H9 (cell line): ENCODE data around the gene DHX40. TPM values are rescaled to one million over a fixed set of nuclear protein-coding genes. Genes with fewer than 3 reads are reported as not detected.

Experiments used
- DNase-seq: peaks from one replicate; pipeline ENCODE4 v3.0.0-alpha.2; 2017
- H2AFZ ChIP-seq: one replicate; pipeline ENCODE4 v1.6.1; 2013; ENCODE audit warnings: mild to moderate bottlenecking, low read length, control low read depth, moderate library complexity
- H2AK5ac ChIP-seq: 2 replicates; pipeline ENCODE4 v1.6.1; 2013; ENCODE audit warnings: low read length, control low read depth, mixed read lengths; ENCODE audit not compliant: insufficient read length
- H2BK120ac ChIP-seq: one replicate; pipeline ENCODE4 v1.6.1; 2013; ENCODE audit warnings: low read depth, mild to moderate bottlenecking, low read length, control low read depth, inconsistent platforms; ENCODE audit not compliant: poor library complexity, severe bottlenecking
- H2BK12ac ChIP-seq: 2 replicates; pipeline ENCODE4 v1.6.1; 2013; ENCODE audit warnings: low read length, control low read depth, mixed read lengths, low read depth; ENCODE audit not compliant: insufficient read length
- H2BK15ac ChIP-seq: 2 replicates; pipeline ENCODE4 v1.6.1; 2013; ENCODE audit warnings: low read depth, low read length, control low read depth
- H2BK20ac ChIP-seq: one replicate; pipeline ENCODE4 v1.6.1; 2013; ENCODE audit warnings: low read depth, mild to moderate bottlenecking, low read length, control low read depth, inconsistent platforms; ENCODE audit not compliant: poor library complexity, severe bottlenecking
- H2BK5ac ChIP-seq: 2 replicates; pipeline ENCODE4 v1.6.1; 2013; ENCODE audit warnings: low read length, control low read depth, mixed read lengths; ENCODE audit not compliant: insufficient read length
- H3K14ac ChIP-seq: 2 replicates; pipeline ENCODE4 v1.6.1; 2013; ENCODE audit warnings: low read length, control low read depth; ENCODE audit not compliant: insufficient read depth
- H3K18ac ChIP-seq: 2 replicates; pipeline ENCODE4 v1.6.1; 2013; ENCODE audit warnings: low read depth, mild to moderate bottlenecking, mixed read lengths, low read length, control low read depth; ENCODE audit not compliant: insufficient read length
- H3K23ac ChIP-seq: 2 replicates; pipeline ENCODE4 v1.6.1; 2013; ENCODE audit warnings: low read length, control low read depth, mixed read lengths, low read depth; ENCODE audit not compliant: insufficient read length
- H3K23me2 ChIP-seq: 2 replicates; pipeline ENCODE4 v1.6.1; 2013; ENCODE audit warnings: low read depth, mild to moderate bottlenecking, mixed read lengths, low read length, control low read depth; ENCODE audit not compliant: insufficient read length, poor library complexity, severe bottlenecking
- H3K27ac ChIP-seq: 2 replicates; pipeline ENCODE4 v1.5.1; 2013; ENCODE audit warnings: low read length, control low read depth, mixed read lengths, low read depth; ENCODE audit not compliant: insufficient read length
- H3K27me3 ChIP-seq: 2 replicates; pipeline ENCODE4 v1.6.1; 2013; ENCODE audit warnings: low read length, control low read depth, inconsistent platforms; ENCODE audit not compliant: insufficient read depth
- H3K4ac ChIP-seq: 2 replicates; pipeline ENCODE4 v1.6.1; 2013; ENCODE audit warnings: low read depth, mild to moderate bottlenecking, control low read depth, inconsistent platforms, low read length, moderate library complexity
- H3K4me1 ChIP-seq: 2 replicates; pipeline ENCODE4 v1.6.1; 2013; ENCODE audit warnings: low read length, control low read depth, inconsistent platforms; ENCODE audit not compliant: insufficient read depth
- H3K4me2 ChIP-seq: 2 replicates; pipeline ENCODE4 v1.6.1; 2013; ENCODE audit warnings: low read length, control low read depth, mixed read lengths; ENCODE audit not compliant: insufficient read length, insufficient read depth
- H3K56ac ChIP-seq: 2 replicates; pipeline ENCODE4 v1.6.1; 2013; ENCODE audit warnings: low read depth, mild to moderate bottlenecking, mixed read lengths, low read length, control low read depth; ENCODE audit not compliant: insufficient read length
- H3K79me1 ChIP-seq: 2 replicates; pipeline ENCODE4 v1.6.1; 2013; ENCODE audit warnings: low read depth, mild to moderate bottlenecking, moderate library complexity, low read length, control low read depth, inconsistent platforms; ENCODE audit not compliant: insufficient read depth, poor library complexity, severe bottlenecking
- H3K79me2 ChIP-seq: 2 replicates; pipeline ENCODE4 v1.6.1; 2013; ENCODE audit warnings: low read length, control low read depth, inconsistent platforms; ENCODE audit not compliant: insufficient read depth
- H3K9ac ChIP-seq: 2 replicates; pipeline ENCODE4 v1.6.1; 2013; ENCODE audit warnings: low read length, control low read depth, mixed read lengths; ENCODE audit not compliant: insufficient read length; ENCODE audit errors: extremely low read depth
- H3K9me3 ChIP-seq: one replicate; pipeline ENCODE4 v1.6.1; 2013; ENCODE audit warnings: low read depth, low read length, inconsistent platforms; ENCODE audit not compliant: control insufficient read depth
- H3T11ph ChIP-seq: one replicate; pipeline ENCODE4 v1.6.1; 2013; ENCODE audit warnings: mild to moderate bottlenecking, low read length, control low read depth, inconsistent platforms
- H4K20me1 ChIP-seq: one replicate; pipeline ENCODE4 v1.6.1; 2013; ENCODE audit not compliant: control insufficient read depth, insufficient read length, insufficient read depth
- H4K5ac ChIP-seq: 2 replicates; pipeline ENCODE4 v1.6.1; 2013; ENCODE audit warnings: low read depth, mild to moderate bottlenecking, mixed read lengths, low read length, control low read depth; ENCODE audit not compliant: insufficient read length
- H4K8ac ChIP-seq: replicated peaks from 2 replicates; pipeline ENCODE4 v1.6.1; 2013; ENCODE audit warnings: low read length, control low read depth, mixed read lengths, low read depth; ENCODE audit not compliant: insufficient read length
- H4K91ac ChIP-seq: 2 replicates; pipeline ENCODE4 v1.6.1; 2013; ENCODE audit warnings: low read depth, mild to moderate bottlenecking, moderate library complexity, mixed read lengths, low read length, control low read depth; ENCODE audit not compliant: insufficient read length
- H3K27ac Mint-ChIP-seq, 3 experiments: 2 replicates in 2 of 3; 3 replicates in 1 of 3; pipeline ENCODE4 v1.8.0; 2020 to 2021; ENCODE audit warnings: mixed read lengths in 3 of 3, mild to moderate bottlenecking in 1 of 3, moderate library complexity in 1 of 3
- H3K27me3 Mint-ChIP-seq: 2 replicates; pipeline ENCODE4 v1.8.0; 2021; ENCODE audit warnings: low read depth, mild to moderate bottlenecking, moderate library complexity, mixed read lengths
- H3K36me3 Mint-ChIP-seq, 3 experiments: 2 replicates in 2 of 3; 3 replicates in 1 of 3; pipeline ENCODE4 v1.8.0; 2020 to 2021; ENCODE audit warnings: low read depth in 3 of 3, mixed read lengths in 3 of 3; ENCODE audit not compliant: insufficient read depth in 1 of 3
- H3K4me1 Mint-ChIP-seq, 2 experiments: 2 replicates each; pipeline ENCODE4 v1.8.0; 2020; ENCODE audit warnings: mixed read lengths in 2 of 2
- H3K4me3 Mint-ChIP-seq, 2 experiments: 2 replicates in 1 of 2; 3 replicates in 1 of 2; pipeline ENCODE4 v1.8.0; 2020 to 2021; ENCODE audit warnings: mild to moderate bottlenecking in 2 of 2, mixed read lengths in 2 of 2, moderate library complexity in 1 of 2
- H3K9me3 Mint-ChIP-seq, 2 experiments: 2 replicates in 1 of 2; 3 replicates in 1 of 2; pipeline ENCODE4 v1.8.0; 2020; ENCODE audit warnings: mild to moderate bottlenecking in 2 of 2, mixed read lengths in 2 of 2, moderate library complexity in 1 of 2
- CTCF ChIP-seq: fragments of 200-600 bp; sonication (generic); conservative IDR thresholded peaks from 3 replicates; pipeline ENCODE4 v1.8.0; 2021; ENCODE audit warnings: antibody characterized with exemption, mild to moderate bottlenecking
- WGBS: extraction: QIAGEN DNeasy Blood & Tissue Kit; methylation state at CpG from one replicate; pipeline ENCODE4 v1.1.7; 2013; ENCODE audit warnings: missing lambda C conversion rate, low lambda C conversion rate, mixed read lengths; ENCODE audit not compliant: insufficient read length; ENCODE audit errors: extremely low coverage; 5-methylcytosine and 5-hydroxymethylcytosine counted together
- total RNA-seq: library from RNA; stranded (reverse); gene quantifications from 2 replicates; pipeline ENCODE4 v1.2.1, GENCODE V29; 2021

The DHX40 gene
- total RNA-seq, 1 experiment from 2014 or later, result 28.8 TPM

DNA sequence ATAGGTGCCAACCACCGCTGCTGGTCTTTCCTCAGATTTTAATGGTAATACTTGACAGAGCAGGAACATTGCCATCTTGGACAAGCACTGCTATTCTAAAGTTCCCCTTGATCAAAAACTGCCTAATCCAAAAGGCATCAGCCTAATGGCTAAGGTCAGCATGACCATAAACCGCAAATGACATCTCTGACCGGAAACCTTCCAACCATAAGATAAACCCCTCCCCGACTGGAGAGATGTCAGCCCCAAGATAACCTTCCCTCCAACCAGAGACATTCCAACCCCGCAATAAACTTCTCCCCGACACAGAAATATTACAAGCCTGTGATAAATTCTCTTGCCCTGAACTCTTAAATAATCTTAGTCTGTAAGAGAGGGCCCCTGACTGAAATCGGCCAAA, 7.4 kb upstream of the DHX40 start:
- H3K4ac ChIP-seq, result no peak overlapping the region
- no peak overlapping the region for H3K27ac ChIP-seq
- H3K4me1 ChIP-seq, result no peaks in the 10 kb centered on the region
- no peak overlapping the region for H2BK120ac ChIP-seq
- H3K79me1 ChIP-seq, result no peaks in the 10 kb centered on the region
- no peak for TF ChIP-seq CTCF
- no peak overlapping the region for H3K23ac ChIP-seq
- H3K14ac ChIP-seq, result no peak overlapping the region
- no peaks in the 10 kb centered on the region for H3K9me3 ChIP-seq
- H3K4me2 ChIP-seq, result no peak overlapping the region
- no peak overlapping the region for H4K91ac ChIP-seq
- no peak overlapping the region for H3K18ac ChIP-seq
- H3T11ph ChIP-seq, result no peak overlapping the region
- no peak for DNase-seq
- no CpG with 5 or more reads among the region's 7 CpGs for WGBS
- no peak overlapping the region for H2AK5ac ChIP-seq
- no peaks in the 10 kb centered on the region; a peak in 1 of 5 replicates for H3K9me3 Mint-ChIP-seq
- no peaks in the 10 kb centered on the region for H4K20me1 ChIP-seq
- H2BK12ac ChIP-seq, result no peak overlapping the region
- H3K4me1 Mint-ChIP-seq, result no peaks in the 10 kb centered on the region
- no peak overlapping the region for H3K4me3 Mint-ChIP-seq
- no peaks in the 10 kb centered on the region; the same call in 1 of the 2 replicates for H3K27me3 Mint-ChIP-seq
- no peaks in the 10 kb centered on the region for H3K79me2 ChIP-seq
- no peak overlapping the region for H4K5ac ChIP-seq
- no peak overlapping the region for H2BK20ac ChIP-seq
- H3K36me3 Mint-ChIP-seq, result no peaks in the 10 kb centered on the region
- no peak overlapping the region; a peak in 1 of 7 replicates for H3K27ac Mint-ChIP-seq
- H3K23me2 ChIP-seq, result no peaks in the 10 kb centered on the region
- no peaks in the 10 kb centered on the region for H3K27me3 ChIP-seq
- no peak overlapping the region for H2BK5ac ChIP-seq
- H2BK15ac ChIP-seq, result no peak overlapping the region
- H2AFZ ChIP-seq, result no peak overlapping the region
- no peak overlapping the region for H3K9ac ChIP-seq
- H3K56ac ChIP-seq, result no peak overlapping the region
- no peak overlapping the region for H4K8ac ChIP-seq
